Measurements from ENCODE around the gene ENG.
"Not testable (repeated sequence)": the region's sequence is repeated elsewhere in the genome, so short reads cannot be mapped to it uniquely, and the experiment has no call there.

Gene ENG

DNA sequence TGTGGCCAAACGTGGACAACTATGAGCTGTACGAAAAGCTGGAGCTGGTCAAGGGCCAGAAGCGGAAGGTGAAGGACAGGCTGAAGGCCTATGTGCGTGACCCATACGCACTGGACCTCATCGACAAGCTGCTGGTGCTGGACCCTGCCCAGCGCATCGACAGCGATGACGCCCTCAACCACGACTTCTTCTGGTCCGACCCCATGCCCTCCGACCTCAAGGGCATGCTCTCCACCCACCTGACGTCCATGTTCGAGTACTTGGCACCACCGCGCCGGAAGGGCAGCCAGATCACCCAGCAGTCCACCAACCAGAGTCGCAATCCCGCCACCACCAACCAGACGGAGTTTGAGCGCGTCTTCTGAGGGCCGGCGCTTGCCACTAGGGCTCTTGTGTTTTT is 65.3 kb downstream of the ENG start:
- Histone ChIP-seq H3K9me3 (ENCODE audit: control insufficient read depth, low read length) (no peaks in the 10 kb centered on the region), H3K4me3 (ENCODE audit: extremely low read depth, insufficient read depth, low read length, poor library complexity, severe bottlenecking) (no peak overlapping the region), H3K36me3 (ENCODE audit: control insufficient read depth, insufficient read depth, low read length) (peaks cover 75% of the 10 kb centered on the region), H3K27ac (ENCODE audit: low read depth, low read length, severe bottlenecking) (no peak overlapping the region), H3K4me1 (ENCODE audit: control insufficient read depth, insufficient read depth, low read length, poor library complexity, severe bottlenecking) (peaks cover 14% of the 10 kb centered on the region)
- WGBS, 2 experiments (ENCODE audit: insufficient coverage in 2 of 2) = 95 to 99% methylated on average over 22 to 25 of the region's 25 CpGs

DNA sequence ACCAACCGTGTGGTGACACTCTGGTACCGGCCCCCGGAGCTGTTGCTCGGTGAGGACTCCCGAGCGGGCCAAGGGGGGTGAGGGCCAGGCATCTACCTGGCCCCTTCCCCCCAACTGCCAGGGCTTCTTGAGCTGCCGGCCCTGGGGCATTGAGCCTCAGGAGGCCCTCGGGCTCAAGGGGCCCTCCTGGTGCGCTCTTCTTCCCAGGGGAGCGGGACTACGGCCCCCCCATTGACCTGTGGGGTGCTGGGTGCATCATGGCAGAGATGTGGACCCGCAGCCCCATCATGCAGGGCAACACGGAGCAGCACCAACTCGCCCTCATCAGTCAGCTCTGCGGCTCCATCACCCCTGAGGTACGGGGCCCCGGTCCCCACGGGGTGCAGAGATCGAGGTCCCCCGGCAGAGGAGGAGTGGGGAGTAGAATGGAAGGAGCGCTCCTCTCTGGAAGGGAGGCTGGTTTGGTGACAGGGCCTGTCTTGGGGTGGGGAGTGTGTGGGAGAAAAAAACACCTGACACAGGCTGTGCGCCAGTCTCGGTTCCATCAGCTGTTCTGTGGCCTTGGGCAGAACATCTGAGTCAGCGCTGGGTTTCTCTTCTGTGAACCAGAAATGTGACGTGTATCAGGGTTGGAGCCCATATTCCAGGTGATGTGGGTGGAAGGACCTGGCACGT is 66.0 kb downstream of the ENG start:
- Histone ChIP-seq H3K9me3 (ENCODE audit: control insufficient read depth, low read length) (no peaks in the 10 kb centered on the region), H3K4me1 (ENCODE audit: control insufficient read depth, insufficient read depth, low read length, poor library complexity, severe bottlenecking) (peaks cover 14% of the 10 kb centered on the region), H3K36me3 (ENCODE audit: control insufficient read depth, insufficient read depth, low read length) (peaks cover 68% of the 10 kb centered on the region), H3K4me3 (ENCODE audit: extremely low read depth, insufficient read depth, low read length, poor library complexity, severe bottlenecking) (no peak overlapping the region), H3K27ac (ENCODE audit: low read depth, low read length, severe bottlenecking) (no peak overlapping the region)
- WGBS, 2 experiments (ENCODE audit: insufficient coverage in 2 of 2) = 92 to 95% methylated on average over 19 to 24 of the region's 26 CpGs

DNA sequence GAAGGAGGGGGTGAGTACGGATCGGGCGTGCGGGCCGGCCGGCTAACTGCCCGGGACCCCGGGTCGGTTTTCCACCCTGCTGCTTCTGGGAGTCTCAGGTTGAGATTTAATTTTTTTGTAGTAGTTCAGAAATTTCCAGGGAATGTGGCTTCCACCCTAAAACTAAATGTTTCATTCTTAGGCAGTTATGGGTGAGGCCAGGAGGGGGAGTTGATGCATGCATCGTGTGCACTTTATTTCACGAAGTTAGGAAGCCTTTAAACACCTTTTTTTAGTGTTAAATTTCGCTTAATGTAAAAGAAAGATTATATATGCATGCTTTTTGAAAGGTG is 67.7 kb downstream of the ENG start:
- H3K4me3 ChIP-seq (ENCODE audit: extremely low read depth, insufficient read depth, low read length, poor library complexity, severe bottlenecking) = peak overlapping the region; percentile 98
- peaks cover 51% of the 10 kb centered on the region for H3K36me3 ChIP-seq (ENCODE audit: control insufficient read depth, insufficient read depth, low read length)
- peaks cover 21% of the 10 kb centered on the region for H3K4me1 ChIP-seq (ENCODE audit: control insufficient read depth, insufficient read depth, low read length, poor library complexity, severe bottlenecking)
- H3K9me3 ChIP-seq (ENCODE audit: control insufficient read depth, low read length) = no peaks in the 10 kb centered on the region
- H3K27ac ChIP-seq (ENCODE audit: low read depth, low read length, severe bottlenecking) = peak overlapping the region; percentile 90
- WGBS, 2 experiments (ENCODE audit: insufficient coverage in 2 of 2) = 0% methylated on average over 3 of the region's 12 CpGs; no CpG with 5 or more reads in 1 of the 2 experiments

DNA sequence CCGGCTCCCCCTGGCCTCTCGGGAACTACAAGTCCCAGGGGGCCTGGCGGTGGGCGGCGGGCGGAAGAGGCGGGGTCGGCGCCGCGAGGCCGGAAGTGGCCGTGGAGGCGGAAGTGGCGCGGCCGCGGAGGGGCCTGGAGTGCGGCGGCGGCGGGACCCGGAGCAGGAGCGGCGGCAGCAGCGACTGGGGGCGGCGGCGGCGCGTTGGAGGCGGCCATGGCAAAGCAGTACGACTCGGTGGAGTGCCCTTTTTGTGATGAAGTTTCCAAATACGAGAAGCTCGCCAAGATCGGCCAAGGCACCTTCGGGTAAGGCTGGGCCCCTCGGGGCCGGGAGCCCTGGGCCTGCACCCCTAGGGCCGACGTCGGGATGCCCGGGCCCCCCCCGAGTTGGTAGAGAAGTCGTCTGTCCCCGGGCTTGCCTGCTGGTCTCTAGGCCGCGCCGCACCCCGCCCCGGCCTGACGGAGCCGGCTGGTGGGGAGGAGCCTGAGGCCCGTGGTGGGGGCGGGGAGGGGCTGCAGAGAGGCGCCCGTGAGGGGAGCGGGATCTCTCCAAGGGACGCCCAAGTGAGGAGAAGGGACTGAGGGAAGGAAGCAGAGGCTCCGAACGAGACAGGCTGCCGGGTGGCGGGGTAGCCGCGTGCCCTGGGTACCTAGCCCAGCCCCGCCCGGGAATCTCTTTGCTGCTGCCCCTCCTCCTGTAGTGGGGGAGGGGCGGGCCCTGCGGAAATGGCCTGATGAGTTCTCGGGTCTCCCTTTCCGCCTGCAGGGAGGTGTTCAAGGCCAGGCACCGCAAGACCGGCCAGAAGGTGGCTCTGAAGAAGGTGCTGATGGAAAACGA is 68.3 kb downstream of the ENG start, which contains the start of gene CDK9:
Gene CDK9, plus strand, starts transcription at position 102 of the 840 bp plus-strand sequence. Its CDS starts 115 bp downstream, at position 217.
- H3K27ac ChIP-seq (ENCODE audit: low read depth, low read length, severe bottlenecking) = peak within 1 kb of the TSS; percentile 90
- peak within 1 kb of the TSS; percentile 98 for H3K4me3 ChIP-seq (ENCODE audit: extremely low read depth, insufficient read depth, low read length, poor library complexity, severe bottlenecking)
- no peaks in the 10 kb centered on the region for H3K9me3 ChIP-seq (ENCODE audit: control insufficient read depth, low read length)
- peaks cover 21% of the 10 kb centered on the region for H3K4me1 ChIP-seq (ENCODE audit: control insufficient read depth, insufficient read depth, low read length, poor library complexity, severe bottlenecking)
- WGBS, 2 experiments (ENCODE audit: insufficient coverage in 2 of 2) = 0 to 1% methylated on average over 53 to 54 of the region's 75 CpGs
- H3K36me3 ChIP-seq (ENCODE audit: control insufficient read depth, insufficient read depth, low read length) = peaks cover 45% of the 10 kb centered on the region

DNA sequence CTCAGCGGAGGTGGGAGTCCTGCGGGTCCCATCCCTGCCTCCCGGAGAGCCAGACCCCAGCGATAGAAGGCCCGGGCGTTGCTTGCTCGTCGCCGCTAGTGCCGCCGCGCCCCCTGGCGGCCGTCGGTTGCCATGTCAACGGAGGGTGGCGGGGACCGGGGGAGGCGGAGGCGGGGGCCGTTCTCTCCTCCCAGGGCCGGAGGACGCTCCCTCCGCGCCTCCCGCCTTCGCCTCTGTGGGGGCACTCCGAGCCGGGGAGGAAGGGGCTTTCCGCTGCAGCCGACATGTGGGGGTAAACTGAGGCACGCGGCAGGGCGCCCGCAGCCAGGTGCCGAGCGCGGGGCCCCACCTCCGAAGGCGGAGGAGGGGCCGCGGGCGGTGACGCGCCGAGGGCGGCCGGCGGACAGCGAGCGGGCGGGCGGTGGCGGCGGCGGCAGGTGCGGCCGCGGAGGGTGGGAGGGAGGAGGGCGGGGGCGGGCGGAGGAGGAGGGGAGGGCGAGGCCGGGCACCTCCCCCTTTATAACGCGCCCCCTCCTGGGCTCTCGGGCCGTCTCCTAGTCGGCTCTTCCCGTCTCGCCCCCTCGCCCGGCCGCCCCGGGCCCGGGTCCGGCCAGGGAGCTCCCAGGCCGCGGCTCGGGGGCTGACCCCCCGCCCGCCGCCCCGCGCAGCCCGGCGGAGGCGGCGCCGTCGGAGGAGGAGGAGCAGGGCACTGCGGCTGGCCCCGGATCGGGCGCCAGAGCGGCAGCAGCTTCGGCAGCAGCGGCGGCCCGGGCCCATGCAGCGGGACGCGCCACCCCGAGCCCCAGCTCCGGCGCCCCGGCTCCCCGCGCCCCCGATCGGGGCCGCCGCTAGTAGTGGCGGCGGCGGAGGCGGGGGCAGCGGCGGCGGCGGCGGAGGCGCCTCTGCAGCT is 69.2 kb downstream of the ENG start:
- 0 to 1% methylated on average over 55 to 92 of the region's 123 CpGs for WGBS, 2 experiments (ENCODE audit: insufficient coverage in 2 of 2)
- no peaks in the 10 kb centered on the region for H3K9me3 ChIP-seq (ENCODE audit: control insufficient read depth, low read length)
- peak overlapping the region; percentile 98 for H3K4me3 ChIP-seq (ENCODE audit: extremely low read depth, insufficient read depth, low read length, poor library complexity, severe bottlenecking)
- peaks cover 36% of the 10 kb centered on the region for H3K36me3 ChIP-seq (ENCODE audit: control insufficient read depth, insufficient read depth, low read length)
- H3K27ac ChIP-seq (ENCODE audit: low read depth, low read length, severe bottlenecking) = no peak overlapping the region
- peaks cover 21% of the 10 kb centered on the region for H3K4me1 ChIP-seq (ENCODE audit: control insufficient read depth, insufficient read depth, low read length, poor library complexity, severe bottlenecking)

DNA sequence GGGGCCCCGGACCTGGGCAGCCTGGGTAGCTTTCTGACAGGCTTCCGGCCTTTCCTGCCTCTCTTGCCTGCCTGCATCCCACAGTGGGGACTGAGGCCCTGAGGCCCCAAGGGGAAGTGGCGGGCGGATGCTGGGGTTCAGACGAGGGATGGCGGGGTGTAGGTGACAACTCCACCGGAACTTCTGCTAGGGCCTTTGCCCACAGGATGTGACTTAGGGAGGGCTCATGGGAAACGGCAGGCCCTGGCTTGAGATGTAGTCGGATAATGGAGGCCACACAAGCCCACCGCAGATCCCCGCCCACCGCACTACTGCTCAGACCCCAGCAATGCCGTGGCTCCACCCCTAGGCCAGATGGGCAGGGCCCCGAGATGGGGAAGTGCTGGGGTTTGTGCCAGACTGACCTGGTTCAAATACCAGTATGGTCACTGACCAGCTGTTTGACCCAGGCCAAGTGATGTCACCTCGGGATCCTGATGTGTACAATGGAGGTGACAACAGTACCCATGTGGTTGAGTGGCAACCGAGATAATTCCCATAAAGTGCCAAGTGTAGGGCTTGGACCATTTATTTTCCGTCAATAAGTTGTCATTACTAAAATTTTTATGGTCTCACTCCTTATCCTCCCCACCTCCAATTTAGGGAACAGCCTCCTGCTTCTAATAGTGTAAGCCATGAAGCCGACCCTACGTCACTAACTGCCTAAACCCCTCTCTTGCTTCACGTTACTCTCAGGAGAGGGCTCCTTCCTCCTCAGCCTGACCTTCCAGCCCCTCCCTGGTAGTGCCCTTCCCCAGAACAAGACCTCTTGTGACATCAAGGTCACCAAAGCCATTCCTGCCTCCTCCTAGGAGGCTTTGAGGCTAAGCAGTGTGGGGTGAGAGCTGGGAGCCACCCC is 71.1 kb downstream of the ENG start:
- Histone ChIP-seq H3K4me3 (ENCODE audit: extremely low read depth, insufficient read depth, low read length, poor library complexity, severe bottlenecking) (no peak overlapping the region), H3K27ac (ENCODE audit: low read depth, low read length, severe bottlenecking) (no peak overlapping the region), H3K4me1 (ENCODE audit: control insufficient read depth, insufficient read depth, low read length, poor library complexity, severe bottlenecking) (peaks cover 28% of the 10 kb centered on the region), H3K36me3 (ENCODE audit: control insufficient read depth, insufficient read depth, low read length) (peaks cover 17% of the 10 kb centered on the region), H3K9me3 (ENCODE audit: control insufficient read depth, low read length) (no peaks in the 10 kb centered on the region)
- 84 to 91% methylated on average over 13 to 17 of the region's 20 CpGs for WGBS, 2 experiments (ENCODE audit: insufficient coverage in 2 of 2)

DNA sequence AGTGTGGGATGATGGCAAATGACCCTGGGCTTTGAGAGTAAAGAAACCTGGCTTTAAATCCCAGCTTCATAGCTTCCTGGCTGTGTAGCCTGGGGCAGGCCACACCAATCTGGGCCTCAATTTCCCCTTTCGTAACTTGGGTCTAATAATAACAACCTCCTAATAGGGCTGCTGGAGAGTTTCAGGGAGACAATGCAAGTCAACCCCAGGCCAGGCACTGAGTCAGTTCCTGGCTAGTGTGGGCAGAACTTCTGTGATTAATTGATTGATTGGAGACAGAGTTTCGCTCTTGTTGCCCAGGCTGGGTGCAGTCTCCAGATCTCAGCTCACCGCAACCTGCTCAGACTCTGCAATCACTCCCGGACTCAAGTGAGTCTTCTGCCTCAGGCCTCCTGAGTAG is 72.7 kb downstream of the ENG start:
- Histone ChIP-seq H3K36me3 (ENCODE audit: control insufficient read depth, insufficient read depth, low read length) (peaks cover 2% of the 10 kb centered on the region), H3K9me3 (ENCODE audit: control insufficient read depth, low read length) (no peaks in the 10 kb centered on the region), H3K4me1 (ENCODE audit: control insufficient read depth, insufficient read depth, low read length, poor library complexity, severe bottlenecking) (peaks cover 15% of the 10 kb centered on the region), H3K27ac (ENCODE audit: low read depth, low read length, severe bottlenecking) (no peak overlapping the region), H3K4me3 (ENCODE audit: extremely low read depth, insufficient read depth, low read length, poor library complexity, severe bottlenecking) (no peak overlapping the region)
- 94 to 97% methylated on average over 2 to 3 of the region's 4 CpGs for WGBS, 2 experiments (ENCODE audit: insufficient coverage in 2 of 2)

DNA sequence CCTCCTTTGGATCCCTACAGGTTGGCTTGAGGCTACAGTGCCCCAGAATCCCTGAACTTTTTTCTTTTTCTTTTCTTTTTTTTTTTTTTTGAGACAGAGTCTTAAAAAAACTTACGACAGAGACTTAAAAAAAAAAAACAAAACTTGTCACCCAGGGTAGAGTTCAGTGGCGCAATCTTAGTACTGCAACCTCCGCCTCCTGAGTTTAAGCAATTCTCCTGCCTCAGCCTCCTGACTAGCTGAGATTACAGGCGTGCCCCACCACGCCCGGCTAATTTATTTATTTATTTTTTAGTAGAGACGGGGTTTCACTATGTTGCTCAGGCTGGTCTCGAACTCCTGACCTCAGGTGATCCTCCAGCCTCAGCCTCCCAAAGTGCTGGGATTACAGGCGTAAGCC is 73.5 kb downstream of the ENG start:
- WGBS, 2 experiments (ENCODE audit: insufficient coverage in 2 of 2) = 98 to 100% methylated on average over 4 to 5 of the region's 9 CpGs
- not testable (repeated sequence) for H3K4me3 ChIP-seq (ENCODE audit: extremely low read depth, insufficient read depth, low read length, poor library complexity, severe bottlenecking)

DNA sequence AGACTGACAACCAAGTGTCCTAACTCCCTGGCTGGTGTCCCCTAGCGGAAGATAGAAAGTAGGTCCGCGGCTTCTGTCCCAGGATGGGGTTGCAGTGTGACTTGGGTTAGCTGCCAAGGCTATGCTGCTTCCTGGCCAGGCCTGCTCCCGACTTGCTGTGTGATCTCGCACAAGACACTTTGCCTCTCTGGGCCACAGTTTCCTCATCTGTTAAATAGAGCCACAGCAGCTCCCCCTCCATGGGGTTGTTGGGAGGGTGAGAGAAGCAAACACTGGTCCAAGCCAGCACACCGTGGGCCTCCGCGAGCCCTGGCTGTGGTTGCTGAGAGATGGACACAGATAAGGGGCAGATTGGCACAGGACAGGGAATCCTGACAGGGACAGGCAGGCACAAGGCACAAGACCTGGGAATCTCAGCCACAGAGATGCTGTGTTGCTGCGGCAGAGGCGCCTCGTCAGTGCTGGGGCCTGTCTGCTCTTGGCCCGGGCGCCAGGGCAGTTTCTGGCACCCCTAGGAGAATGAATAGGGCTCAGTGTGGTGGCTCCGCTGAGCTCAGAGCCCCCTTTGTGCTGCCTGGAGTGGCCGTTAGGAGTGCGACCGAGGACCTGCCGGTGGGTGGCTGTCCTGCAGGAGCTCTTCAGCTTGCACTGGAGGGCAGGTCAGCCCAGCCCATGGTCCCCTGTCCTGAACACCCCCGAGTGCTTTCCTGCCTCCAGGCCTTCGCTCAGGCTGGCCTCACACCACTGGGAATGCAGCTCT is 74.2 kb downstream of the ENG start:
- Histone ChIP-seq H3K27ac (ENCODE audit: low read depth, low read length, severe bottlenecking) (no peak overlapping the region), H3K4me1 (ENCODE audit: control insufficient read depth, insufficient read depth, low read length, poor library complexity, severe bottlenecking) (peaks cover 23% of the 10 kb centered on the region), H3K4me3 (ENCODE audit: extremely low read depth, insufficient read depth, low read length, poor library complexity, severe bottlenecking) (no peak overlapping the region), H3K9me3 (ENCODE audit: control insufficient read depth, low read length) (no peaks in the 10 kb centered on the region), H3K36me3 (ENCODE audit: control insufficient read depth, insufficient read depth, low read length) (no peaks in the 10 kb centered on the region)
- WGBS, 2 experiments (ENCODE audit: insufficient coverage in 2 of 2) = 78 to 82% methylated on average over 17 to 19 of the region's 20 CpGs

More for the DNA sequence above, 73.5 kb downstream of the ENG start:
- H3K27ac ChIP-seq (ENCODE audit: low read depth, low read length, severe bottlenecking); H3K36me3 ChIP-seq (ENCODE audit: control insufficient read depth, insufficient read depth, low read length); H3K9me3 ChIP-seq (ENCODE audit: control insufficient read depth, low read length): not testable (repeated sequence)
- H3K4me1 ChIP-seq (ENCODE audit: control insufficient read depth, insufficient read depth, low read length, poor library complexity, severe bottlenecking) = peaks cover 23% of the 10 kb centered on the region

Measured in mesodermal cell (in vitro differentiated cells).